ENCODE data around the gene TRAPPC11.

GRCh38 chr4:183698909-183699308 lies 39.8 kb downstream of the TRAPPC11 start:
- no peak for TF ChIP-seq JUND (IDR thresholded peaks at IDR 0.05)
- no peak for TF ChIP-seq CTCF (IDR thresholded peaks at IDR 0.05)
- TF ChIP-seq RAD21 (IDR thresholded peaks at IDR 0.05; ENCODE audit: low read length), result no peak
- no peak for TF ChIP-seq MXI1 (IDR thresholded peaks at IDR 0.05; ENCODE audit: low read depth, low read length)
- no peak for TF ChIP-seq POLR2AphosphoS5 (IDR thresholded peaks at IDR 0.05; ENCODE audit: low read depth, low read length)
- TF ChIP-seq YY1 (IDR thresholded peaks at IDR 0.05; ENCODE audit: low read depth), result no peak
- TF ChIP-seq FOXM1 (IDR thresholded peaks at IDR 0.05; ENCODE audit: low read depth), result no peak
- TF ChIP-seq REST (IDR thresholded peaks at IDR 0.05; ENCODE audit: low read depth, low read length), result no peak
- no peak for TF ChIP-seq IRF3 (IDR thresholded peaks at IDR 0.05; ENCODE audit: low read depth, low read length)
- no peak for TF ChIP-seq RCOR1 (IDR thresholded peaks at IDR 0.05; ENCODE audit: low read length)
